ENCODE data around the gene CASZ1. TPM values are rescaled to one million over a fixed set of nuclear protein-coding genes. Genes with fewer than 3 reads are reported as not detected.

The CASZ1 gene
- total RNA-seq, 1 experiment from 2014 or later: 15.2 TPM

DNA sequence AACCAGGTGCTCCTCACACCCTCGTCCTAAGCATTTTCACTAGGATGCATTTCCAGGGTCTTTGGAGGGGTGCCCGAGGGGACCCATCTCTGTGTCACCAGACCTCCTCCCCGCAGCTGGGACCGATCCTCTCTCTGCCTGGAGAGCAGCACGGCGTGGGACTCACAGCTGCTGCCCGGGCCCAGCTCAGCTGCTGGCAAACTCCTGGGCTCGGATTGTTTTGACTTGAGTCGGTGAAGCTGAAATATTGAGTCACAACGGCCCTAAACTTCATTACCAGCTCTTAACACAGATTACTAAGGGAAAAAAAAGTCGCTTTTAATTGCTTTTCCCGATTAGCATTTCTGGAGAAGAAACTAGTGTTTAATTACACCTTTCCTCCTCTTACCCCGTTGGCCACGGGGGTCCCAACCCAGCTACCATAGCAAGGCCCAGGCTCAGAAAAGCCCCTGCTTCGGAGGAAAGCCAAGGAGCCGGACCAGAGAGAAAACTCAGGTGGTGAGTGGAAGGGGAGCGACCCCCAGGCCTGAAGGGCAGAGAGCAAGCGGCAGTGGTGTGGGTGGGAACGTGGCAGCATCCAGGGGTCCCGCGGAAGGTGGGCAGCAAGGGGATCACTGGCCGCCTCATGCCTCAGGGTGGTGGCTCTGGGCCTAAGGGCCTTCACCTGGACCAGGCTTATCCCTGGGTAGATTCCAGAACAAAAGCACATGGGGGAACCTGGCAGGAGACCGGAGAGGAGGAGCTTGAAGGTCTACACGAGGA lies 41.7 kb downstream of the CASZ1 start:
- intact Hi-C loops (cut with micrococcal nuclease; ENCODE audit: unreplicated experiment): no loop called here
- H3K79me2 ChIP-seq (ENCODE audit: low read depth): no peaks in the 10 kb centered on the region
- no peaks in the 10 kb centered on the region; the same call in 1 of the 2 replicates for H3F3A ChIP-seq (ENCODE audit: insufficient read depth, low read depth)
- H3K9me2 ChIP-seq (ENCODE audit: insufficient read depth): no peaks in the 10 kb centered on the region
- H3K27ac ChIP-seq: no peak overlapping the region
- no peaks in the 10 kb centered on the region for H3K9me3 ChIP-seq (ENCODE audit: insufficient read depth, low read depth)
- peaks cover 7% of the 10 kb centered on the region for H3K4me1 ChIP-seq (replicated peaks; ENCODE audit: insufficient read depth)
- no peak for TF ChIP-seq EZH2 (IDR thresholded peaks at IDR 0.05; ENCODE audit: low read depth)
- TF ChIP-seq, protein P1, sequence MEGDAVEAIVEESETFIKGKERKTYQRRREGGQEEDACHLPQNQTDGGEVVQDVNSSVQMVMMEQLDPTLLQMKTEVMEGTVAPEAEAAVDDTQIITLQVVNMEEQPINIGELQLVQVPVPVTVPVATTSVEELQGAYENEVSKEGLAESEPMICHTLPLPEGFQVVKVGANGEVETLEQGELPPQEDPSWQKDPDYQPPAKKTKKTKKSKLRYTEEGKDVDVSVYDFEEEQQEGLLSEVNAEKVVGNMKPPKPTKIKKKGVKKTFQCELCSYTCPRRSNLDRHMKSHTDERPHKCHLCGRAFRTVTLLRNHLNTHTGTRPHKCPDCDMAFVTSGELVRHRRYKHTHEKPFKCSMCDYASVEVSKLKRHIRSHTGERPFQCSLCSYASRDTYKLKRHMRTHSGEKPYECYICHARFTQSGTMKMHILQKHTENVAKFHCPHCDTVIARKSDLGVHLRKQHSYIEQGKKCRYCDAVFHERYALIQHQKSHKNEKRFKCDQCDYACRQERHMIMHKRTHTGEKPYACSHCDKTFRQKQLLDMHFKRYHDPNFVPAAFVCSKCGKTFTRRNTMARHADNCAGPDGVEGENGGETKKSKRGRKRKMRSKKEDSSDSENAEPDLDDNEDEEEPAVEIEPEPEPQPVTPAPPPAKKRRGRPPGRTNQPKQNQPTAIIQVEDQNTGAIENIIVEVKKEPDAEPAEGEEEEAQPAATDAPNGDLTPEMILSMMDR (conservative IDR thresholded peaks at IDR 0.05): no peak
- ChIA-PET CTCF (no interaction called here), POLR2A (ENCODE audit: unreplicated experiment) (no interaction called here)
- H3K4me3 ChIP-seq: no peak overlapping the region
- H3K36me3 ChIP-seq (ENCODE audit: low read depth): no peaks in the 10 kb centered on the region
- no peak for DNase-seq
- H3K27me3 ChIP-seq (ENCODE audit: insufficient read depth, low read depth): no peaks in the 10 kb centered on the region
- no TSS peak for BruUV-seq (replicated peaks)
- H3K4me2 ChIP-seq: no peak overlapping the region
- no peaks in the 10 kb centered on the region for H4K20me1 ChIP-seq (ENCODE audit: insufficient read depth)
- H2AFZ ChIP-seq: no peak overlapping the region

- no peak for DNase-seq
- POLR2A ChIA-PET (ENCODE audit: unreplicated experiment): no interaction called here
- Histone ChIP-seq H3K9me2 (ENCODE audit: insufficient read depth) (no peaks in the 10 kb centered on the region), H4K20me1 (ENCODE audit: insufficient read depth) (no peaks in the 10 kb centered on the region), H3K9me3 (ENCODE audit: insufficient read depth, low read depth) (no peaks in the 10 kb centered on the region), H3K4me1 (replicated peaks; ENCODE audit: insufficient read depth) (no peaks in the 10 kb centered on the region), H3K4me3 (no peak overlapping the region), H3K27ac (no peak overlapping the region), H3K79me2 (ENCODE audit: low read depth) (no peaks in the 10 kb centered on the region), H2AFZ (no peak overlapping the region), H3K27me3 (ENCODE audit: insufficient read depth, low read depth) (no peaks in the 10 kb centered on the region), H3F3A (ENCODE audit: insufficient read depth, low read depth) (no peaks in the 10 kb centered on the region), H3K36me3 (ENCODE audit: low read depth) (no peaks in the 10 kb centered on the region), H3K4me2 (no peak overlapping the region)
- intact Hi-C loops (cut with micrococcal nuclease; ENCODE audit: unreplicated experiment): no loop called here
- no TSS peak for BruUV-seq (replicated peaks)
- TF ChIP-seq EZH2 (IDR thresholded peaks at IDR 0.05; ENCODE audit: low read depth): no peak
- TF ChIP-seq, protein P1 (conservative IDR thresholded peaks at IDR 0.05): no peak
- CTCF ChIA-PET: interaction anchor here (0.6 kb wide), 1 partner anchor 8 kb away, joined by 3 read pairs; no protein-coding TSS in a partner anchor
Observed at GRCh38 chr1:10753299-10753698, 43.1 kb downstream of the CASZ1 start.

- Histone ChIP-seq H2AFZ (no peak overlapping the region), H3K9me3 (ENCODE audit: insufficient read depth, low read depth) (no peaks in the 10 kb centered on the region), H3K4me1 (replicated peaks; ENCODE audit: insufficient read depth) (no peaks in the 10 kb centered on the region), H3K4me3 (no peak overlapping the region), H3K9me2 (ENCODE audit: insufficient read depth) (no peaks in the 10 kb centered on the region), H3K27me3 (ENCODE audit: insufficient read depth, low read depth) (no peaks in the 10 kb centered on the region), H4K20me1 (ENCODE audit: insufficient read depth) (no peaks in the 10 kb centered on the region), H3K36me3 (ENCODE audit: low read depth) (no peaks in the 10 kb centered on the region), H3K27ac (no peak overlapping the region), H3K79me2 (ENCODE audit: low read depth) (no peaks in the 10 kb centered on the region), H3K4me2 (no peak overlapping the region), H3F3A (ENCODE audit: insufficient read depth, low read depth) (no peaks in the 10 kb centered on the region)
- intact Hi-C loops (cut with micrococcal nuclease; ENCODE audit: unreplicated experiment): no loop called here
- DNase-seq: no peak
- ChIA-PET POLR2A (ENCODE audit: unreplicated experiment) (no interaction called here), CTCF (no interaction called here)
- TF ChIP-seq EZH2 (IDR thresholded peaks at IDR 0.05; ENCODE audit: low read depth): no peak
- TF ChIP-seq, protein P1 (conservative IDR thresholded peaks at IDR 0.05): no peak
- no TSS peak for BruUV-seq (replicated peaks)
Observed at GRCh38 chr1:10751561-10752085, 44.8 kb downstream of the CASZ1 start.

Data from PC-9 (cell line).